IgD-negative memory B cell (primary cell): ENCODE measurements around the gene KAZN. TPM values are rescaled to one million over a fixed set of nuclear protein-coding genes. Genes with fewer than 3 reads are reported as not detected.

Experiments
- H3K27ac Mint-ChIP-seq, 3 donors: one replicate each; pipeline ENCODE4 v1.8.0; 2020 to 2022; ENCODE audit warnings: mild to moderate bottlenecking in 3 of 3, mixed read lengths in 3 of 3, moderate library complexity in 1 of 3
- H3K27me3 Mint-ChIP-seq: one replicate; pipeline ENCODE4 v1.8.0; 2021; ENCODE audit warnings: mixed read lengths
- H3K36me3 Mint-ChIP-seq: one replicate; pipeline ENCODE4 v1.8.0; 2020; ENCODE audit warnings: mild to moderate bottlenecking, mixed read lengths
- H3K4me1 Mint-ChIP-seq, 3 donors: one replicate each; pipeline ENCODE4 v1.8.0; 2020 to 2022; ENCODE audit warnings: mixed read lengths in 3 of 3, mild to moderate bottlenecking in 1 of 3
- H3K4me3 Mint-ChIP-seq, 4 donors: one replicate each; pipeline ENCODE4 v1.8.0; 2020 to 2022; ENCODE audit warnings: mild to moderate bottlenecking in 4 of 4, mixed read lengths in 4 of 4, moderate library complexity in 3 of 4
- H3K9me3 Mint-ChIP-seq, 3 donors: one replicate each; pipeline ENCODE4 v1.8.0; 2020 to 2021; ENCODE audit warnings: mixed read lengths in 3 of 3, mild to moderate bottlenecking in 1 of 3
- polyA plus RNA-seq: library from polyadenylated mRNA; unstranded; fragments of 300-500 nt; fragmentation: Illumina TruSeq; gene quantifications from one replicate; pipeline ENCODE4 v1.2.3, GENCODE V29; 2021

KAZN gene
- polyA plus RNA-seq, 1 donor from 2014 or later, result not detected

DNA sequence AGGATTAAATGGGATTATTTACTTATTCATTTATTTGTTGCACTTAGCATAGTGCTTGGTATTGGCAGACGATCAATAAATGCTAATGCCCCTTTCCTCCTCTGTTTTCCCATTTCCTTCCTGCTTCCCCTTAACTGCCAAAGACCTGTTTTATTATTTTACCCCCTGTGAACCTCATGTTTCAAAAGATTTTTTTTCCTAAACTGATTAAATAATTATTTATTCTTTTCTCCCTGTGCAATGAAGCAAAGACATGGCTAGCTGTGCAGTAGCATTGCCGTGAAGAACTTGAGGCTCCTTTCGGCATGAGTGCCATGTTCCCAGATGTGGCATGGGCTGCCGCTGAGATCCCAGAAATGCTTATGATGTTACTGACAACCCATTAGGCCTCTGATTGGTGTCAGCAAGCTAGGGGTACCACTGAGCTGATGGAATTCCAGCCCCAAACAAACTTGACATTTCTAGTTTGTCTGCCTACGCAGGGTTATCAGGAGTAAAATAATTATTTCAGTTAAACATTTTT is 288.6 kb downstream of the KAZN start:
- Mint-ChIP-seq H3K4me3 (no peak overlapping the region), H3K9me3 (no peaks in the 10 kb centered on the region), H3K4me1 (peaks cover 6 to 7% (median 6%) of the 10 kb centered on the region in 3 donors), H3K36me3 (no peaks in the 10 kb centered on the region), H3K27me3 (no peaks in the 10 kb centered on the region), H3K27ac (no peak overlapping the region)

DNA sequence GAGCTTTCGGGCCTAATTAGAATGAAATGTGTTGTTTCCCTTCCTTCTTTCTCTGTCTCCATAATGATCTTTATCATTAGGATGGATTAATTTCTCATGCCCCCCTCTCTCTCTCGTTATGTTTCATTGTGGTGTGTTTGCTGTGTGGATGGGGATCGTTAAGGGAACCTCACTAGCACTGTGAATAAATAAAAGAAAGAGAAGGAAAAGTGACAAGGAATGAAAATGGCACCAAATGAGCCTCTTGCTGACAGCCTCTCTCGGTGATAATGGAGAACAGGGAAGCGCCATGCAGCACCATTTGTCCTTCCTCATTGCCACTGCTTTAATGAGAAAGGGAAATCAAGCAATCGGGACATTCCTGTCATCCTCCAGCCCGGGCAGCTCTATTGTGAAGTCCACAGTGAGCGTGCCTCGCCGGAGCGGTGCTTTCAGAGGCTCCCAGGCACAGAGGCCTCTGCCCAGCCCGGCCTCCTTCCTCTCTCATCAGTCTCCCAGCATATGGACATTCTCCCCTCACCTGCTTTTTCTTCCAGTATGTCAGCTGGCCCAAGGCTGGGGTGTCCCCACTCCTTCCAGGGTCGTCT is 289.4 kb downstream of the KAZN start:
- Mint-ChIP-seq H3K4me1 (no peaks in the 10 kb centered on the region), H3K36me3 (no peaks in the 10 kb centered on the region), H3K4me3 (no peak overlapping the region), H3K27ac (no peak overlapping the region), H3K27me3 (no peaks in the 10 kb centered on the region), H3K9me3 (no peaks in the 10 kb centered on the region)

DNA sequence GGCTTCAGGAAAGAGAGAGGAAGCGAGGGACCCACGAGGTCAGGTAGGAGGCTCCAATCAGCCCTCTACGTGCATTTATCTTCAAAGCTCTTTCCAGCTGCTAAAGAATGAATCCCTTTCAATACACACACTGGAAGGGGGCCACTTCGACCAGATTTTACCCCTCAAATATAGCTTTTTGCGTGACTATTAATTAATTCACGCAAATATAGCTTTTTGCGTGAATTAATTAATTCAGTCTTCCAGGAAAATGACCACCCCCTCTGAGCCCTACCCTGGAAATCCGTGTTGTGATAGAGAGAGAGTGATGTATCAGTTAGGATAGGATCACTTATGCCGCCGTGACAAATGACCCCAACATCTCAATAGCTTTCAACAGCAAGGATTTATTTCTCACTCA is 289.9 kb downstream of the KAZN start:
- Mint-ChIP-seq H3K9me3 (no peaks in the 10 kb centered on the region), H3K27me3 (no peaks in the 10 kb centered on the region), H3K27ac (no peak overlapping the region), H3K4me1 (no peaks in the 10 kb centered on the region), H3K4me3 (no peak overlapping the region), H3K36me3 (no peaks in the 10 kb centered on the region)

DNA sequence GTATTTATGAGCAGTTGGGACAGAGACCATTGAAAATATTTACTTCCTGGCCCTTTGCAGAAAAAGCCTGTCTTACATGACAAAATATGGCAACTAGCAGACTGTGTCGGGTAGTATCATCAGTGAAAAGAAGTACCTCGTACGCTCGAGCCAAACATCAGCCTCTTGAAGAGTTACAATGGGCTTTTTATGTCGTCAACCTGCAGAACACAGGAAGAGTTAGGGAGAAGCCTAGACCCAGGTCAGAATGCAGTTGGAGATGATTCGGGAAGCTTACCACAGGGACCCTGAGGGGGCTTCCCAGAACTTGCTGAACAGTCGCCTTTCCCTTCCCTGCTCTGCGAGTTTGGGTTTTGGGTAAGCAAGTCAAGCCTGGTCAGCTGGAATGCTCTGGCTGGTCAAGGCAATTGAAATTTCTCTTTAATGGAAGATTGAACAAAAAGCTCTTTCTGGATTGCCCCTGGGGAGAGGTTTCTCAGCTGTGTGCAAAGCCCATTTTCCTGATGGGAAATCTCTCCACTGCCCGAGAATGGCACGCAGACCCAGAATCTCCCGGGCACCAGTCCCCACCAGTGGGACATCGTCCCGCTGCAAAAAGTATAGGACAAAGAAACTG is 291.4 kb downstream of the KAZN start:
- no peaks in the 10 kb centered on the region for H3K4me1 Mint-ChIP-seq
- H3K36me3 Mint-ChIP-seq, result no peaks in the 10 kb centered on the region
- no peaks in the 10 kb centered on the region for H3K9me3 Mint-ChIP-seq
- peaks cover 9% of the 10 kb centered on the region for H3K27me3 Mint-ChIP-seq
- no peak overlapping the region for H3K4me3 Mint-ChIP-seq
- no peak overlapping the region for H3K27ac Mint-ChIP-seq

GRCh38 chr1:14891991-14892390 is 293.5 kb downstream of the KAZN start:
- no peaks in the 10 kb centered on the region for H3K4me1 Mint-ChIP-seq
- H3K4me3 Mint-ChIP-seq, result no peak overlapping the region
- no peak overlapping the region for H3K27ac Mint-ChIP-seq
- peaks cover 10% of the 10 kb centered on the region for H3K27me3 Mint-ChIP-seq
- H3K9me3 Mint-ChIP-seq, result peaks cover 0 to 2% (median 2%) of the 10 kb centered on the region in 3 donors
- no peaks in the 10 kb centered on the region for H3K36me3 Mint-ChIP-seq

DNA sequence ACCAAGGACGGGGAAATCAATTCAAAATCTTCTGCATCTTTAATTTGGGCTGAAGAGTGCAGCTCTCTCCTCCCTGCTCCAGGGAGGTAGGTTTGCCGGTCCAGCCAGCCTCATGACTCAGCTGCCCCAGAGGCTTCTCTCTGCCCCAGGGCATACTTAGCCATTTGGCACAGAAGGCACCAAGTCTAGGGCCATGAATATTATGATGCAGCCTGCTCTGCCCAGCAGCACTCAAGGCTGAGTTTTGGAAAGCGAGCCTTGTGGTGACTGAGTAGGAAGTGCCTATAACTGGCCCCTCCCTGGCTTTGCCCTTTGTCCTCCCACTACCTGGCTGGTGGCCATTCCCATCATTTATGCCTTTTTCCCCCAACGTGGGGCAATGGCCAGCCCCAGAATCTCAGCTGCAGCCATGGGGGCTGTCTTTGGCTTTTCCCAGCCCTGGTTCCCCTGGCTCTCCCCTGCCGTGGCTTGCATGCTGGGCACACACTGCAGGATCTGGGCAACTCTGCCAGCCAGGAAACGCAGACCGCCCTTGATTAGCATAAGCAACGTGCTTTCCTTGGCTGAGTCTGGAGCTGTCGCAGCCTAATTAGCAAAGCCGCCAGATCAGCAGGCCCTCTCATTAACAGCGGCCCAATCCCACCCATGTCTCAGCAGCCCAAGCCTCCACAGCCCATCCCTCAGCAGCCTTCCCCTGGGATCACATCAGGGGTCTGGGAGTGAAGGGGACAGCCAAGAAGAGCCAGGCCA is 296.5 kb downstream of the KAZN start:
- Mint-ChIP-seq H3K4me1 (no peaks in the 10 kb centered on the region), H3K9me3 (peaks cover 0 to 3% (median 2%) of the 10 kb centered on the region in 3 donors), H3K36me3 (no peaks in the 10 kb centered on the region), H3K27ac (no peak overlapping the region), H3K4me3 (no peak overlapping the region), H3K27me3 (peaks cover 17% of the 10 kb centered on the region)

DNA sequence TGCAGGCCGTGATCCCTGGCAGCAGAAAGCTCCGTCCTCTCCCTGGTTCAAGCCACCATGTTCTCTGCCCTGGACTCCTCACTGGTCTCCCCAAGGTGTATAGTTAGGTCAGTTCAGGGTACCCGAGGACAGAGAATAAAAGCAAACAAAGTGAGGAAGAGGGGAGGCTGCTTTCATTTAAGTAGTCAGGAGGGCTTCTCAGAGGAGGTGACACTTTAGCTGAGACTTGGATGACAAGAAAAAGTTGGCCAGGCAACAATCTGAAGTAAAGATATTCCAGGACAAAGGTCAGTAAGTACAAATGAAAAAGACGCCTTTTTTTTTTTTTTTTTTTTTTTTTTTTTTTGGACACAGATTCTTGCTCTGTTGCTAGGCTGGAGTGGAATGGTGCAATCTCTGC is 297.2 kb downstream of the KAZN start:
- H3K9me3 Mint-ChIP-seq, result peaks cover 0 to 3% (median 2%) of the 10 kb centered on the region in 3 donors
- no peak overlapping the region for H3K27ac Mint-ChIP-seq
- peaks cover 21% of the 10 kb centered on the region for H3K27me3 Mint-ChIP-seq
- no peaks in the 10 kb centered on the region for H3K4me1 Mint-ChIP-seq
- H3K36me3 Mint-ChIP-seq, result no peaks in the 10 kb centered on the region
- H3K4me3 Mint-ChIP-seq, result no peak overlapping the region

GRCh38 chr1:14896381-14897079 is 298.0 kb downstream of the KAZN start:
- Mint-ChIP-seq H3K27ac (no peak overlapping the region), H3K27me3 (peaks cover 23% of the 10 kb centered on the region), H3K36me3 (no peaks in the 10 kb centered on the region), H3K9me3 (peaks cover 0 to 3% (median 2%) of the 10 kb centered on the region in 3 donors), H3K4me3 (no peak overlapping the region), H3K4me1 (no peaks in the 10 kb centered on the region)

DNA sequence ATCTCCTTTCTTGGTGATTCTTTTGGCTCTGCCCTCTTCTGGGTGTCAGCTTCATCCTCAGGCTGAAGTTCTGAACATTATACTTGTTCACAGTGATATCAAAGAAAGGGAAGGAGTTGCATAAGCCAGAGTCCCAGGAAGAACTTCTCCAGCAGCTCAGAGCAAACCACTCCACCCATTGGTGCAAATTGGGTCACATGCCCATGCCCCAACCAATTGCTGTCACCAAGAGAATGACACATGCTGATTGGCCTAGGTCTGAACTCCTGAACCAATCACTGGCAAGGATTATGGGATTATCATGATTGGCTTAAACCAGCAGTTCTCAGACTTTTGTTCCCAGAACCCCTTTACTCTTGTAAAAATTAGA is 298.6 kb downstream of the KAZN start:
- H3K27ac Mint-ChIP-seq, result no peak overlapping the region
- H3K36me3 Mint-ChIP-seq, result no peaks in the 10 kb centered on the region
- no peaks in the 10 kb centered on the region for H3K4me1 Mint-ChIP-seq
- H3K9me3 Mint-ChIP-seq, result peaks cover 0 to 3% (median 2%) of the 10 kb centered on the region in 3 donors
- peaks cover 23% of the 10 kb centered on the region for H3K27me3 Mint-ChIP-seq
- H3K4me3 Mint-ChIP-seq, result no peak overlapping the region

GRCh38 chr1:14897547-14897946 is 299.1 kb downstream of the KAZN start:
- no peak overlapping the region for H3K4me3 Mint-ChIP-seq
- peaks cover 0 to 3% (median 2%) of the 10 kb centered on the region in 3 donors for H3K9me3 Mint-ChIP-seq
- no peaks in the 10 kb centered on the region for H3K4me1 Mint-ChIP-seq
- H3K36me3 Mint-ChIP-seq, result no peaks in the 10 kb centered on the region
- H3K27me3 Mint-ChIP-seq, result peaks cover 23% of the 10 kb centered on the region
- H3K27ac Mint-ChIP-seq, result no peak overlapping the region

GRCh38 chr1:14897997-14898645 is 299.6 kb downstream of the KAZN start:
- peaks cover 0 to 3% (median 2%) of the 10 kb centered on the region in 3 donors for H3K9me3 Mint-ChIP-seq
- H3K4me3 Mint-ChIP-seq, result no peak overlapping the region
- no peaks in the 10 kb centered on the region for H3K36me3 Mint-ChIP-seq
- H3K27ac Mint-ChIP-seq, result no peak overlapping the region
- peaks cover 23% of the 10 kb centered on the region for H3K27me3 Mint-ChIP-seq
- H3K4me1 Mint-ChIP-seq, result no peaks in the 10 kb centered on the region

DNA sequence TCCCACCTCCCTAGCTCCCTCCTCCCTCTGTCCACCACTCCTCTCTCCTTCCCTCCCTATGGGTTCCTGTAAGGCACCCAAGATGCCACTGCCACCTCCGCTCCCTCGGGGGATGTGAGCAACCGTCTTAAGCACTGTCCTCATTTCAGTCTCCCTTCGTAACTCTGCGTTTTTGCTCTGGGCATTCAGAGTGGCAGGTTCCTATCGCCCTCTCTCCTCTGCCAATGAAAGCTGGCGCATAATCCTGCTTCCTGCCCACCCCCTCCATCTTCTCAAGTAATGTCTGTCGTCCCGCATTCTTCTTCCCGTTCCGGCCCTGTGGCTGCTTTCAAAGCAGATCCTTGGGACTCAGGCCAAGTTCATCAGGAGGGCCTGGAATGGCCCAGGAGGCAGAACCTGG is 301.2 kb downstream of the KAZN start:
- H3K27me3 Mint-ChIP-seq, result peaks cover 16% of the 10 kb centered on the region
- H3K4me1 Mint-ChIP-seq, result no peaks in the 10 kb centered on the region
- H3K9me3 Mint-ChIP-seq, result peaks cover 0 to 3% (median 2%) of the 10 kb centered on the region in 3 donors
- no peak overlapping the region for H3K27ac Mint-ChIP-seq
- H3K36me3 Mint-ChIP-seq, result no peaks in the 10 kb centered on the region
- H3K4me3 Mint-ChIP-seq, result no peak overlapping the region

GRCh38 chr1:14901371-14901954 is 303.0 kb downstream of the KAZN start:
- H3K27ac Mint-ChIP-seq, result no peak overlapping the region
- peaks cover 15% of the 10 kb centered on the region for H3K27me3 Mint-ChIP-seq
- H3K4me1 Mint-ChIP-seq, result no peaks in the 10 kb centered on the region
- no peaks in the 10 kb centered on the region for H3K36me3 Mint-ChIP-seq
- H3K4me3 Mint-ChIP-seq, result no peak overlapping the region
- H3K9me3 Mint-ChIP-seq, result peaks cover 0 to 3% (median 2%) of the 10 kb centered on the region in 3 donors

DNA sequence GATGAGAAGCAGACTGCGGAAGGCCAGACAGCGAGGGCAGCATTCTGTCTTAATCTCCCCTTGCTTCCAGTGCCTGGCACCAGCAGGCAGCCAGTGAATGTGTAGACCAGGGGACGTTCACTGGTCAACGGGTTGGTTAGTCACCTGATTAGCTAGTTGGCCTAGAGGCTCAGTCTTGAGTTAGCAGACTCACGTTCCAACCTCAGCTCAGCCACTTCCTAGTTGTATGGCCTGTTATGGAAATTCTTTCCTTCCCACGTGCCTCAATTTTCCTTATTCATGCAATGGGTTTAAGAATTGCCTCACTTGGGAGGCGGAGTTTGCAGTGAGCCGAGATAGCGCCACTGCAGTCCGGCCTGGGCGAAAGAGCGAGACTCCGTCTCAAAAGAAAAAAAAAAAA is 305.4 kb downstream of the KAZN start:
- H3K4me1 Mint-ChIP-seq, result no peaks in the 10 kb centered on the region
- H3K27ac Mint-ChIP-seq, result no peak overlapping the region
- H3K9me3 Mint-ChIP-seq, result peaks cover 0 to 2% (median 0%) of the 10 kb centered on the region in 3 donors
- H3K27me3 Mint-ChIP-seq, result peaks cover 13% of the 10 kb centered on the region
- no peak overlapping the region for H3K4me3 Mint-ChIP-seq
- H3K36me3 Mint-ChIP-seq, result no peaks in the 10 kb centered on the region
